HCT116 (cell line): ENCODE data around the gene CCDC197. TPM values are rescaled to one million over a fixed set of nuclear protein-coding genes. Genes with fewer than 3 reads are reported as not detected.

Experiments used
- ATAC-seq: fragments of 200-7000 bp; cut with Tn5 transposase; 2 replicates; pipeline ENCODE4 v1.9.1; 2020; ENCODE audit warnings: mild to moderate bottlenecking, moderate library complexity
- BruUV-seq: library from RNA; stranded (reverse); fragments of 400-500 nt; replicated peaks from 2 replicates; lab custom pipeline; 2021; lab: Mats Ljungman, UMichigan
- CTCF ChIA-PET: fragments of 300-600 bp; sonication (Branson Sonifier 250); formaldehyde crosslinking; loops from one replicate; lab custom pipeline; 2021; ENCODE audit warnings: antibody characterized with exemption; lab: Charles Lee
- POLR2A ChIA-PET: fragments of 300-600, 350-600 bp; sonication (Branson Sonifier 250); formaldehyde crosslinking; loops from one replicate; lab custom pipeline; 2021; ENCODE audit warnings: antibody characterized with exemption; lab: Charles Lee
- RAD21 ChIA-PET, 2 experiments: fragments of 300-600 bp; sonication (Branson Sonifier 250); formaldehyde crosslinking; loops; one replicate each; lab custom pipeline; 2023; ENCODE audit warnings: low total read pairs in 2 of 2; ENCODE audit not compliant: uncharacterized antibody in 2 of 2, unreplicated experiment in 2 of 2, low non-redundant PET in 1 of 2; lab: Charles Lee
- DNase-seq: peaks from one replicate; pipeline ENCODE4 v3.0.0-alpha.2; 2010; ENCODE audit warnings: low read depth, low spot score
- H2AFZ ChIP-seq: fragments of 200-600 bp; shearing (Covaris generic), sonication (generic); 2 replicates; pipeline ENCODE4 v1.6.1; 2017; ENCODE audit warnings: low read depth, mixed run types, mixed read lengths, antibody characterized with exemption, low read length; ENCODE audit not compliant: poor library complexity, severe bottlenecking
- H3K27ac ChIP-seq: 2 replicates; pipeline ENCODE4 v1.5.1; 2012; ENCODE audit warnings: low read depth, low read length
- H3K27me3 ChIP-seq: fragments of 200-600 bp; sonication (generic); 2 replicates; pipeline ENCODE4 v1.6.1; 2016; ENCODE audit warnings: mixed run types, low read length, mixed read lengths; ENCODE audit not compliant: insufficient read depth
- H3K36me3 ChIP-seq, 2 experiments: fragments of 200-500 bp in 1 of 2; fragments of 200-600 bp in 1 of 2; sonication (Bioruptor generic) in 1 of 2; sonication (generic) in 1 of 2; 2 replicates each; pipeline versions ENCODE4 v1.5.1 to v1.6.1; 2014 to 2016; ENCODE audit warnings: low read length in 2 of 2, inconsistent platforms in 1 of 2, mixed read lengths in 1 of 2, mixed run types in 1 of 2; ENCODE audit not compliant: insufficient read depth in 2 of 2, control insufficient read depth in 1 of 2
- H3K4me1 ChIP-seq, 2 experiments: fragments of 200-600 bp in 1 of 2; sonication (generic) in 1 of 2; 2 replicates each; pipeline versions ENCODE4 v1.5.1 to v1.6.1; 2012 to 2017; ENCODE audit warnings: low read length in 2 of 2, inconsistent platforms in 1 of 2, mild to moderate bottlenecking in 1 of 2, mixed read lengths in 1 of 2, mixed run types in 1 of 2, moderate library complexity in 1 of 2; ENCODE audit not compliant: insufficient read depth in 2 of 2, control insufficient read depth in 1 of 2
- H3K4me2 ChIP-seq: fragments of 200-600 bp; sonication (generic); 2 replicates; pipeline ENCODE4 v1.6.1; 2017; ENCODE audit warnings: mixed run types, low read length, mixed read lengths
- H3K4me3 ChIP-seq, 2 experiments: fragments of 200-600 bp in 1 of 2; sonication (generic) in 1 of 2; replicated peaks in 1 of 2; 2 replicates each; pipeline ENCODE4 v1.5.1; 2011 to 2016; ENCODE audit warnings: low read length in 2 of 2, control low read depth in 1 of 2, low read depth in 1 of 2, mild to moderate bottlenecking in 1 of 2, mixed read lengths in 1 of 2, mixed run types in 1 of 2
- H3K79me2 ChIP-seq: fragments of 200-600 bp; sonication (generic); 2 replicates; pipeline ENCODE4 v1.6.1; 2017; ENCODE audit warnings: mild to moderate bottlenecking, mixed run types, low read length, moderate library complexity, mixed read lengths; ENCODE audit not compliant: insufficient read depth
- H3K9ac ChIP-seq: fragments of 200-600 bp; sonication (generic); 2 replicates; pipeline ENCODE4 v1.6.1; 2016; ENCODE audit warnings: low read length, mixed read lengths
- H3K9me2 ChIP-seq: fragments of 200-600 bp; sonication (generic), shearing (Covaris generic); 2 replicates; pipeline ENCODE4 v1.6.1; 2017; ENCODE audit warnings: mixed run types, mild to moderate bottlenecking, moderate library complexity; ENCODE audit not compliant: insufficient read depth
- H3K9me3 ChIP-seq, 2 experiments: fragments of 200-500 bp in 1 of 2; fragments of 200-600 bp in 1 of 2; sonication (Bioruptor generic) in 1 of 2; sonication (generic) in 1 of 2; 2 replicates each; pipeline ENCODE4 v1.6.1; 2014 to 2017; ENCODE audit warnings: low read length in 2 of 2, mixed read lengths in 2 of 2, inconsistent platforms in 1 of 2, low read depth in 1 of 2, mild to moderate bottlenecking in 1 of 2, mixed run types in 1 of 2, moderate library complexity in 1 of 2; ENCODE audit not compliant: control insufficient read depth in 1 of 2, insufficient read depth in 1 of 2
- H4K20me1 ChIP-seq: fragments of 200-600 bp; sonication (generic), shearing (Covaris generic); 2 replicates; pipeline ENCODE4 v1.6.1; 2017; ENCODE audit warnings: mixed run types, mild to moderate bottlenecking, moderate library complexity; ENCODE audit not compliant: insufficient read depth
- ATF3 ChIP-seq: IDR thresholded peaks from 2 replicates; pipeline ENCODE4 v1.6.1; 2012
- CBX3 ChIP-seq: IDR thresholded peaks from 2 replicates; pipeline ENCODE4 v1.6.1; 2012; ENCODE audit warnings: low read depth
- EGR1 ChIP-seq: IDR thresholded peaks from 2 replicates; pipeline ENCODE4 v1.6.1; 2012; ENCODE audit warnings: low read depth
- EZH2 ChIP-seq: fragments of 200-600 bp; sonication (generic); IDR thresholded peaks from 2 replicates; pipeline ENCODE4 v1.6.1; 2017; ENCODE audit warnings: antibody characterized with exemption, mixed run types
- EZH2phosphoT487 ChIP-seq: fragments of 200-600 bp; IDR thresholded peaks from 2 replicates; pipeline ENCODE4 v1.6.1; 2018; ENCODE audit warnings: antibody characterized with exemption, borderline replicate concordance
- FOSL1 ChIP-seq: IDR thresholded peaks from 2 replicates; pipeline ENCODE4 v1.6.1; 2012; ENCODE audit warnings: low read depth
- JUND ChIP-seq: IDR thresholded peaks from 2 replicates; pipeline ENCODE4 v1.6.1; 2012
- RAD21 ChIP-seq: IDR thresholded peaks from 2 replicates; pipeline ENCODE4 v1.6.1; 2012; ENCODE audit warnings: low read depth, mild to moderate bottlenecking
- REST ChIP-seq: IDR thresholded peaks from 2 replicates; pipeline ENCODE4 v1.6.1; 2012; ENCODE audit warnings: low read depth
- SRF ChIP-seq: IDR thresholded peaks from 2 replicates; pipeline ENCODE4 v1.6.1; 2012; ENCODE audit warnings: low read depth
- TCF7L2 ChIP-seq: IDR thresholded peaks from 2 replicates; pipeline ENCODE4 v1.7.0; 2011; ENCODE audit warnings: borderline replicate concordance, inconsistent platforms; ENCODE audit not compliant: insufficient read depth, insufficient read length; ENCODE audit errors: extremely low read depth
- YY1 ChIP-seq: IDR thresholded peaks from 2 replicates; pipeline ENCODE4 v1.6.1; 2011; ENCODE audit warnings: low read length, low read depth, moderate library complexity, mild to moderate bottlenecking; ENCODE audit not compliant: insufficient replicate concordance; ENCODE audit errors: extremely low read depth
- ZBTB33 ChIP-seq: IDR thresholded peaks from 2 replicates; pipeline ENCODE4 v1.6.1; 2011; ENCODE audit warnings: mild to moderate bottlenecking, low read length, moderate library complexity; ENCODE audit not compliant: insufficient replicate concordance; ENCODE audit errors: extremely low read depth
- ZFX ChIP-seq: fragments of 450-650 bp; IDR thresholded peaks from 2 replicates; pipeline ENCODE4 v1.6.1; 2017
- ZNF274 ChIP-seq: fragments of 200-500 bp; sonication (Bioruptor generic); IDR thresholded peaks from 2 replicates; pipeline ENCODE4 v1.6.1; 2014; ENCODE audit warnings: mild to moderate bottlenecking, low read depth, low read length, inconsistent platforms
- intact Hi-C: fragments of 100-400 bp; cut with micrococcal nuclease; formaldehyde crosslinking; loops from 2 replicates; pipeline ENCODE4 v1.10.0; 2022
- total RNA-seq: library from RNA; stranded (reverse); gene quantifications from one replicate; pipeline ENCODE4 v1.2.1, GENCODE V29; 2021; ENCODE audit not compliant: unreplicated experiment
- TF ChIP-seq, protein P1 (sequence below), 3 experiments: fragments of 200-600 bp in 1 of 3; sonication (generic) in 1 of 3; IDR thresholded peaks in 2 of 3; conservative IDR thresholded peaks in 1 of 3; 2 replicates each; pipeline ENCODE4 v1.5.1; 2012 to 2017; ENCODE audit warnings: low read depth in 2 of 3, low read length in 2 of 3, antibody characterized with exemption in 1 of 3, borderline replicate concordance in 1 of 3, control low read depth in 1 of 3, mild to moderate bottlenecking in 1 of 3, mixed read lengths in 1 of 3, mixed run types in 1 of 3, moderate library complexity in 1 of 3; ENCODE audit not compliant: insufficient read depth in 1 of 3

The CCDC197 gene
- total RNA-seq, 1 experiment from 2014 or later, result not detected

GRCh38 chr14:94040247-94040646 lies 43.1 kb downstream of the CCDC197 start:
- H3K4me3 ChIP-seq, result no peak overlapping the region
- H3K27me3 ChIP-seq, result no peaks in the 10 kb centered on the region
- BruUV-seq, result no TSS peak
- DNase-seq (no peak), ATAC-seq (no peak)
- H3K79me2 ChIP-seq, result no peaks in the 10 kb centered on the region
- TF ChIP-seq ATF3 (no peak), YY1 (no peak), FOSL1 (no peak), ZNF274 (no peak), RAD21 (no peak), TCF7L2 (no peak), JUND (no peak), ZBTB33 (no peak), EZH2 (no peak), EZH2phosphoT487 (no peak), REST (no peak), ZFX (no peak), SRF (no peak), EGR1 (no peak), CBX3 (no peak)
- TF ChIP-seq, protein P1, sequence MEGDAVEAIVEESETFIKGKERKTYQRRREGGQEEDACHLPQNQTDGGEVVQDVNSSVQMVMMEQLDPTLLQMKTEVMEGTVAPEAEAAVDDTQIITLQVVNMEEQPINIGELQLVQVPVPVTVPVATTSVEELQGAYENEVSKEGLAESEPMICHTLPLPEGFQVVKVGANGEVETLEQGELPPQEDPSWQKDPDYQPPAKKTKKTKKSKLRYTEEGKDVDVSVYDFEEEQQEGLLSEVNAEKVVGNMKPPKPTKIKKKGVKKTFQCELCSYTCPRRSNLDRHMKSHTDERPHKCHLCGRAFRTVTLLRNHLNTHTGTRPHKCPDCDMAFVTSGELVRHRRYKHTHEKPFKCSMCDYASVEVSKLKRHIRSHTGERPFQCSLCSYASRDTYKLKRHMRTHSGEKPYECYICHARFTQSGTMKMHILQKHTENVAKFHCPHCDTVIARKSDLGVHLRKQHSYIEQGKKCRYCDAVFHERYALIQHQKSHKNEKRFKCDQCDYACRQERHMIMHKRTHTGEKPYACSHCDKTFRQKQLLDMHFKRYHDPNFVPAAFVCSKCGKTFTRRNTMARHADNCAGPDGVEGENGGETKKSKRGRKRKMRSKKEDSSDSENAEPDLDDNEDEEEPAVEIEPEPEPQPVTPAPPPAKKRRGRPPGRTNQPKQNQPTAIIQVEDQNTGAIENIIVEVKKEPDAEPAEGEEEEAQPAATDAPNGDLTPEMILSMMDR (IDR thresholded peaks at IDR 0.05 in 2 of 3, conservative IDR thresholded peaks at IDR 0.05 in 1 of 3; ENCODE audit: borderline replicate concordance in 1 of 3, insufficient read depth in 1 of 3, low read depth in 2 of 3, low read length in 2 of 3), result no peak
- no peak overlapping the region for H3K27ac ChIP-seq
- H2AFZ ChIP-seq, result no peak overlapping the region
- H3K9me3 ChIP-seq, result no peaks in the 10 kb centered on the region
- H3K9ac ChIP-seq, result no peak overlapping the region
- H3K9me2 ChIP-seq, result no peaks in the 10 kb centered on the region
- no peak overlapping the region for H3K4me2 ChIP-seq
- RAD21 ChIA-PET, result no interaction called here
- H3K4me1 ChIP-seq, result peaks cover 3 to 10% of the 10 kb centered on the region in 2 experiments; a peak in 3 of 4 replicates
- intact Hi-C loops, result no loop called here
- CTCF ChIA-PET, result no interaction called here
- no peaks in the 10 kb centered on the region for H4K20me1 ChIP-seq
- POLR2A ChIA-PET, result no interaction called here
- peaks cover 0 to 2% of the 10 kb centered on the region in 2 experiments; a peak in 3 of 4 replicates for H3K36me3 ChIP-seq
